ENCODE data around the gene ANKFN1. TPM values are rescaled to one million over a fixed set of nuclear protein-coding genes. Genes with fewer than 3 reads are reported as not detected.
A peak's percentile ranks its signal among the peaks of the same experiment; 100 is the strongest.

Gene ANKFN1
- total RNA-seq (2022) = not detected in 2 replicates
- Bru-seq, nascent RNA = percentile 14 among the genes with signal in this experiment
- BruChase-seq, experiment 1, labeled RNA remaining after a 6-hour chase = percentile 9 among the genes with signal in this experiment
- BruChase-seq, experiment 2, labeled RNA remaining after a 2-hour chase = percentile 7 among the genes with signal in this experiment
- long read RNA-seq = 0 reads

GRCh38 chr17:56152874-56153602 is at the start of gene ANKFN1:
ANKFN1 (plus strand) TSS chr17:56153475; CDS start chr17:56212668, 59,193 bp downstream.
- Mint-ChIP-seq H3K4me1 (ENCODE audit: low read depth, unreplicated experiment) (no peaks in the 10 kb centered on the region), H3K27me3 (ENCODE audit: unreplicated experiment) (no peaks in the 10 kb centered on the region), H3K9me3 (ENCODE audit: low read depth, unreplicated experiment) (no peaks in the 10 kb centered on the region), H3K27ac (ENCODE audit: unreplicated experiment) (no peak within 1 kb of the TSS), H3K36me3 (ENCODE audit: insufficient read depth, unreplicated experiment) (no peaks in the 10 kb centered on the region), H3K4me3 (ENCODE audit: low read depth, unreplicated experiment) (no peak within 1 kb of the TSS)
- no peak for TF ChIP-seq CTCF (IDR thresholded peaks at IDR 0.05; ENCODE audit: unreplicated experiment)
- intact Hi-C loops (cut with micrococcal nuclease; ENCODE audit: unreplicated experiment) = no loop called here
- CTCF ChIA-PET = no interaction called here
- DNase-seq = no peak
- BruUV-seq (replicated peaks) = no TSS peak

DNA sequence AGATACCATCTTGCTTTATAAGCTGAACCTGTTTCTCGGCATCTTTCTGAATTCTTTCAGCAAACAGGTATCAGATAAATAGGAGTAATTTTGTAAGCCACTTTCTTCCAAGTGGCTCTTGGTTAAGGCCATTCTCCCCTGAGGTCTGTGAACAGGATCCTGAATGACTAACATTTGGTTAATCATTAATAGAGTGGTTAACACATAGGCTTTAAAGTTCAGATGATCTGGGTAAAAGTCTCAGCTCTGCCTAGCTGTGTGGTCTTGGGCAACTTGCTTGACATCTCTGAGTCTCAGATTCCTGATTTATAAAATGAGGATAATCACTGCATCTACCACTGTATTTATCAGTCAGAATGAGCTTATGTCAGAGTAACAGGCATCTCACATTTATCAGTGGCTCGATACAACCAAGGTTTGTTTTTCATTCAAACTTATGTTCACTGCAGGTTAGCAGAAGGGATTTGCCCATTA is 44.4 kb upstream of the ANKFN1 start:
- no TSS peak for BruUV-seq (replicated peaks)
- H3K27me3 Mint-ChIP-seq (ENCODE audit: unreplicated experiment) = no peaks in the 10 kb centered on the region
- peak overlapping the region; percentile 60 for H3K27ac Mint-ChIP-seq (ENCODE audit: unreplicated experiment)
- intact Hi-C loops (cut with micrococcal nuclease; ENCODE audit: unreplicated experiment) = no loop called here
- peaks cover 66% of the 10 kb centered on the region for H3K4me1 Mint-ChIP-seq (ENCODE audit: low read depth, unreplicated experiment)
- CTCF ChIA-PET = interaction anchor here (0.5 to 0.9 kb wide), 2 partner anchors 14 to 1125 kb away, joined by 3 to 4 read pairs; no protein-coding TSS in a partner anchor
- DNase-seq = peak; percentile 5
- H3K4me3 Mint-ChIP-seq (ENCODE audit: low read depth, unreplicated experiment) = no peak overlapping the region
- no peaks in the 10 kb centered on the region for H3K9me3 Mint-ChIP-seq (ENCODE audit: low read depth, unreplicated experiment)
- TF ChIP-seq CTCF (IDR thresholded peaks at IDR 0.05; ENCODE audit: unreplicated experiment) = no peak
- peaks cover 14% of the 10 kb centered on the region for H3K36me3 Mint-ChIP-seq (ENCODE audit: insufficient read depth, unreplicated experiment)

DNA sequence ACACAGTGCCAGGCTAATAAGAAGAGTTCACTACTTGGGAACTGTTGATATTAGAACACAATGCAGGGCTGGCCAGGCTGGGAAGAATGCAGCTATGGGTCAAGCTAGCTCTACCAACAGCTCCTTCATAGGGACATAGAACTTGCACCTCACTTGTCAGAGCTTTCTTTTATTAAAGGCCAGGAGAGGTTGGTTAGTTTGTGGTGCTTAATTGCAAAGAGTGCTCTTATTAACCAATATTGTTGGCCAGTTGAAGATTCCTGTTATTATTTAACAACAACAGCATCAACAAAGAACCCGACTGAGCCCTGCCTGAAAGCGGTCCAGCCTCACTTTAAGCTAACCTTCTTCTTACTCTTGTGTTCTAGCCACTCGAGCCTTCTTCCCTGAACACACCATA is 43.4 kb upstream of the ANKFN1 start:
- Mint-ChIP-seq H3K9me3 (ENCODE audit: low read depth, unreplicated experiment) (no peaks in the 10 kb centered on the region), H3K27ac (ENCODE audit: unreplicated experiment) (peak overlapping the region; percentile 73), H3K27me3 (ENCODE audit: unreplicated experiment) (no peaks in the 10 kb centered on the region), H3K36me3 (ENCODE audit: insufficient read depth, unreplicated experiment) (peaks cover 14% of the 10 kb centered on the region), H3K4me1 (ENCODE audit: low read depth, unreplicated experiment) (peaks cover 67% of the 10 kb centered on the region), H3K4me3 (ENCODE audit: low read depth, unreplicated experiment) (no peak overlapping the region)
- no peak for DNase-seq
- CTCF ChIA-PET = no interaction called here
- BruUV-seq (replicated peaks) = no TSS peak
- intact Hi-C loops (cut with micrococcal nuclease; ENCODE audit: unreplicated experiment) = no loop called here
- TF ChIP-seq CTCF (IDR thresholded peaks at IDR 0.05; ENCODE audit: unreplicated experiment) = no peak

- H3K4me3 Mint-ChIP-seq (ENCODE audit: low read depth, unreplicated experiment) = peak overlapping the region; percentile 29
- intact Hi-C loops (cut with micrococcal nuclease; ENCODE audit: unreplicated experiment) = no loop called here
These were observed 42.7 kb upstream of the ANKFN1 start for GRCh38 chr17:56110463-56111135.

More at GRCh38 chr17:56110463-56111135, 42.7 kb upstream of the ANKFN1 start:
- no TSS peak for BruUV-seq (replicated peaks)
- H3K27me3 Mint-ChIP-seq (ENCODE audit: unreplicated experiment) = no peaks in the 10 kb centered on the region
- CTCF ChIA-PET = interaction anchor here (0.7 to 0.9 kb wide), 2 partner anchors 91 to 389 kb away, joined by 3 read pairs; no protein-coding TSS in a partner anchor
- H3K36me3 Mint-ChIP-seq (ENCODE audit: insufficient read depth, unreplicated experiment) = peaks cover 14% of the 10 kb centered on the region
- peak; percentile 78 for DNase-seq
- no peak for TF ChIP-seq CTCF (IDR thresholded peaks at IDR 0.05; ENCODE audit: unreplicated experiment)
- no peaks in the 10 kb centered on the region for H3K9me3 Mint-ChIP-seq (ENCODE audit: low read depth, unreplicated experiment)
- H3K27ac Mint-ChIP-seq (ENCODE audit: unreplicated experiment) = peak overlapping the region; percentile 73
- peaks cover 67% of the 10 kb centered on the region for H3K4me1 Mint-ChIP-seq (ENCODE audit: low read depth, unreplicated experiment)

Measured in Calu3 (cell line).